T-helper 2 cell treated with Interferon-gamma antibody and Interleukin-4, amounts not matched to agents 5 μg/mL and 100 μg/mL, for 36 hours (primary cell): ENCODE data around the gene C16orf92.

Experiments
- DNase-seq: peaks from one replicate; pipeline ENCODE4 v3.0.0; 2021; ENCODE audit warnings: low spot score
- H3K27ac Mint-ChIP-seq: one replicate; pipeline ENCODE4 v1.8.0; 2021; ENCODE audit warnings: mild to moderate bottlenecking, mixed read lengths
- H3K27me3 Mint-ChIP-seq: one replicate; pipeline ENCODE4 v1.8.0; 2021; ENCODE audit warnings: low read depth, mixed read lengths
- H3K36me3 Mint-ChIP-seq: one replicate; pipeline ENCODE4 v1.8.0; 2021; ENCODE audit warnings: low read depth, mixed read lengths
- H3K4me1 Mint-ChIP-seq: one replicate; pipeline ENCODE4 v1.8.0; 2021; ENCODE audit warnings: low read depth, mixed read lengths
- H3K4me3 Mint-ChIP-seq: one replicate; pipeline ENCODE4 v1.8.0; 2022; ENCODE audit warnings: mild to moderate bottlenecking, moderate library complexity, mixed read lengths
- H3K9me3 Mint-ChIP-seq: one replicate; pipeline ENCODE4 v1.8.0; 2021; ENCODE audit warnings: mixed read lengths

Gene C16orf92

DNA sequence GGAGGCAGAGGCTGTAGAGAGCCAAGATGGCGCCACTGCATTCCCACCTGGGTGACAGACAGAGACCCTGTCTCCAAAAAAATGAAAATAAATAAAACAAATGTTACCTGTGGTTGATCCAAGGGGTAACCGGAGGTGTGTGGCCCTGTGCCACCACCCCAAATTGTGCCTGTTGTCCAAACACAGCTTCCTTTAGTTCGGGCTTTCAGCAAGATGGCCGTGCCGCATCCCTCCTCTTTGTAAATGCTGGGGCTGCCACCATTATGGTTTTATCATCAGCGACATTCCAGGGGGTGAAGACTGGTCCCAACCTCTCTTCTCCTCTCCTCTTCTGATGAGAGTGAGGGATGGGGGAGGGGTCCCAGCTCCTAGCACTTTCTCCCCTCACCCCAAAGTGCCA lies at the start of gene C16orf92:
Gene C16orf92 (plus strand): TSS at position 312 of the 400 bp plus-strand sequence. CDS start 143 bp downstream, outside the sequence.
- Mint-ChIP-seq H3K9me3 (no peaks in the 10 kb centered on the region), H3K4me3 (no peak within 1 kb of the TSS), H3K36me3 (no peaks in the 10 kb centered on the region), H3K27me3 (peaks cover 31% of the 10 kb centered on the region), H3K4me1 (peaks cover 7% of the 10 kb centered on the region), H3K27ac (no peak within 1 kb of the TSS)
- DNase-seq, result no peak

- H3K4me1 Mint-ChIP-seq, result peaks cover 28% of the 10 kb centered on the region
- H3K36me3 Mint-ChIP-seq, result peaks cover 30% of the 10 kb centered on the region
- H3K27ac Mint-ChIP-seq, result peak within 1 kb of the TSS; percentile 95
- H3K4me3 Mint-ChIP-seq, result peak within 1 kb of the TSS; percentile 98
- no peaks in the 10 kb centered on the region for H3K27me3 Mint-ChIP-seq
- peaks cover 9% of the 10 kb centered on the region for H3K9me3 Mint-ChIP-seq
- DNase-seq, result peak; percentile 99
Measured at GRCh38 chr16:29973384-29974246, 49.4 kb upstream of the C16orf92 start, which contains the start of gene TAOK2. Gene TAOK2 (plus strand): TSS chr16:29973868. CDS start chr16:29977773, 3,905 bp downstream.

GRCh38 chr16:29974291-29975133 lies 48.5 kb upstream of the C16orf92 start:
- H3K27ac Mint-ChIP-seq, result peak overlapping the region; percentile 84
- peaks cover 33% of the 10 kb centered on the region for H3K36me3 Mint-ChIP-seq
- H3K4me1 Mint-ChIP-seq, result peaks cover 28% of the 10 kb centered on the region
- no peaks in the 10 kb centered on the region for H3K27me3 Mint-ChIP-seq
- H3K9me3 Mint-ChIP-seq, result peaks cover 9% of the 10 kb centered on the region
- H3K4me3 Mint-ChIP-seq, result peak overlapping the region; percentile 98
- DNase-seq, result no peak

DNA sequence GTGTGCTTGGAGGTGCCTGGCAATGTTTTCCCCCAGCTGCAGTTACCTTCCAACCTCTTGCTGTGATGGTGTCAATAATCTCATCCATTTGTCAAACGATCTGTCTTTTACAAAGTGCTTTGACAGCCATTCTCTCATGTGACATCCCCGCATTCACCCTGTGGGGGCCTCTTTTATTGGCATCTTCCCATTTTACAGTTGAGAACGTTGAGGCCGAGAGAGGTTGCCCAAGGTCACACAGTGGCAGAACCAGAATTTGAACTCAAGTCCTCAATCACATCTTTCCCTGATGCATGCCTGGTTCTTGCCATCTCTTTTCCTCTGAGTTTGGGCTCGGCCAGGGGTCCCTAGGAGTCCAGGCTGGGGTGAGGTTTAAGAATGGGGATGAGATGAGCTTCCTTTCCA lies 47.9 kb upstream of the C16orf92 start:
- Mint-ChIP-seq H3K4me1 (peaks cover 28% of the 10 kb centered on the region), H3K4me3 (peak overlapping the region; percentile 98), H3K27ac (peak overlapping the region; percentile 84), H3K9me3 (peaks cover 9% of the 10 kb centered on the region), H3K27me3 (no peaks in the 10 kb centered on the region), H3K36me3 (peaks cover 34% of the 10 kb centered on the region)
- DNase-seq, result no peak

- peak overlapping the region; percentile 84 for H3K27ac Mint-ChIP-seq
- peaks cover 9% of the 10 kb centered on the region for H3K9me3 Mint-ChIP-seq
- H3K36me3 Mint-ChIP-seq, result peaks cover 39% of the 10 kb centered on the region
- H3K4me1 Mint-ChIP-seq, result peaks cover 28% of the 10 kb centered on the region
- H3K4me3 Mint-ChIP-seq, result peak overlapping the region; percentile 98
- no peak for DNase-seq
- H3K27me3 Mint-ChIP-seq, result no peaks in the 10 kb centered on the region
Measured at GRCh38 chr16:29975811-29976511, 47.0 kb upstream of the C16orf92 start.

DNA sequence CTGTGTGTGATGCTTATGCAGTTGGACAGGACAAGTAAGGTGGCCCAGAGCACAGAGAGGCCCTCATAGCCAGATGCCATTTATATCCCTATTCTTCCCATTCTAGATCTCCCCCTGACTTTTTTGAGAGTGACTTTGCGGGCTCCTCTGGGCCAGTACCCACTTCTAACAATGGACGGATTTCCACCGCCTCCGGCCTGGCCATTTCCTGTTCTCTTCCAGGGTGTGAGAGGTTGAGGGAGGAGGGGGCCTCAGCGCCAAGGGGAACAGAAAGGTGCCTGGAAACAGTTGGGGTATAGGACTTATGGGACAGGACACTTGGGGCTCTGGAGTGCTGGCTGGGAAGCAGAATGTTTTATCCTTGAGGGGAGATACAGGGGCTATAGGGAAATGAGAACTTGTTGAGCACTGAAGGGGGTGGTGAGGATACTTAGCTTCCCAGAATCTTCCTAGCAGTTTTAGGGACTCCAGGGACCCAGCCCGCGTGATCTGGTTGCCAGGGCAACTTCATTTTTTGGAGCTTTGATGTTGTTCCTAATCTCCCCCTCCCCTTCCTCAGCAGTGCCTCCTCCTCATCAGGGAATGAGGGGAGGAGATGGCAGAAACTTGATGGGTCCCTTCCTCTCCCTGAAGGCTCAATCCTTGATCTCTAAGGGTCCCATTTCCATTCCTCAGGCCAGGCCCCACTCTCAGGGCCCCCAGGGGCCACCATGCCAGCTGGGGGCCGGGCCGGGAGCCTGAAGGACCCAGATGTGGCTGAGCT lies 45.8 kb upstream of the C16orf92 start:
- no peaks in the 10 kb centered on the region for H3K27me3 Mint-ChIP-seq

DNA sequence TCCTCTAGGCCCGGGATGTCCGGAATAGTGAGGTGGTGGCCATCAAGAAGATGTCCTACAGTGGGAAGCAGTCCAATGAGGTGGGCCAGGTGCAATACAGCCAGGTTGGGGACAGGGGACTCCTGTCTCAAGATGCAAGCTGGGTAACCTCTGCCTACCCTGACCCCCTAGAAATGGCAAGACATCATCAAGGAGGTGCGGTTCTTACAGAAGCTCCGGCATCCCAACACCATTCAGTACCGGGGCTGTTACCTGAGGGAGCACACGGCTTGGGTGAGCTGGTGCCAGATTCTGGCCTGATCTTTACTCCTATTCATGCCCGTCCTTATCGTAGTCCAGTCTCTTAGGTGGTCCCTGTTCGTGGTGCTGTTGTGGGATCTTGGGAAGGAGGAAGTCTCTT lies 44.9 kb upstream of the C16orf92 start:
- Mint-ChIP-seq H3K4me3 (no peak overlapping the region), H3K9me3 (peaks cover 4% of the 10 kb centered on the region), H3K4me1 (peaks cover 24% of the 10 kb centered on the region), H3K27ac (no peak overlapping the region), H3K27me3 (no peaks in the 10 kb centered on the region), H3K36me3 (peaks cover 46% of the 10 kb centered on the region)
- DNase-seq, result no peak

More for the DNA sequence above, 45.8 kb upstream of the C16orf92 start:
- Mint-ChIP-seq H3K4me1 (peaks cover 28% of the 10 kb centered on the region), H3K27ac (no peak overlapping the region), H3K9me3 (peaks cover 9% of the 10 kb centered on the region), H3K36me3 (peaks cover 43% of the 10 kb centered on the region), H3K4me3 (peak overlapping the region; percentile 41)
- DNase-seq, result no peak

DNA sequence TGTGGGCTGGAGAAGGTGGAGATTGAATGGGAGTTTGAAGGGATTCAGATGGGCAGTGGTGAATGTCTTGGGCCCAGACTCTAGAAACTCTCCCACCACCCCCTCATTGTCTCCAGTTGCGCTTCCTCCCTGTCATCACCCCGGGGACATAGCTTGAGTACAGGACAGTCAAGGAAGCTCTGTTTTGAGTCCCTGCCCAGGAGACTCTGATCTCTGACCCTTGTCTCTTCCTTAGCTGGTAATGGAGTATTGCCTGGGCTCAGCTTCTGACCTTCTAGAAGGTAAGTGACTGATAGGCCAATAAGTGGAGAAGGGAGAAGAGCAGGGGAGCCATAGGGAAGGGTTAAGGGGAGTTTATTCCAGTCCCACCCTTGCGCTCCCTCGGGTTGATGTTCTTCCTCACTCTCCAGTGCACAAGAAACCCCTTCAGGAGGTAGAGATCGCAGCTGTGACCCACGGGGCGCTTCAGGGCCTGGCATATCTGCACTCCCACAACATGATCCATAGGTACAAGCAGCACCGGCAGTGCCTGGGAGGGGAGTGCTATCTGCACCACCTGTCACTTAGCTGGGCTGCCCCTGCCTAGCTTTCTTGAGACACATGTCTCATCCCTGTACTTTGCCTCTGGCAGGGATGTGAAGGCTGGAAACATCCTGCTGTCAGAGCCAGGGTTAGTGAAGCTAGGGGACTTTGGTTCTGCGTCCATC lies 44.3 kb upstream of the C16orf92 start:
- Mint-ChIP-seq H3K4me1 (peaks cover 20% of the 10 kb centered on the region), H3K36me3 (peaks cover 47% of the 10 kb centered on the region), H3K27me3 (no peaks in the 10 kb centered on the region), H3K27ac (no peak overlapping the region), H3K9me3 (no peaks in the 10 kb centered on the region), H3K4me3 (no peak overlapping the region)
- no peak for DNase-seq

DNA sequence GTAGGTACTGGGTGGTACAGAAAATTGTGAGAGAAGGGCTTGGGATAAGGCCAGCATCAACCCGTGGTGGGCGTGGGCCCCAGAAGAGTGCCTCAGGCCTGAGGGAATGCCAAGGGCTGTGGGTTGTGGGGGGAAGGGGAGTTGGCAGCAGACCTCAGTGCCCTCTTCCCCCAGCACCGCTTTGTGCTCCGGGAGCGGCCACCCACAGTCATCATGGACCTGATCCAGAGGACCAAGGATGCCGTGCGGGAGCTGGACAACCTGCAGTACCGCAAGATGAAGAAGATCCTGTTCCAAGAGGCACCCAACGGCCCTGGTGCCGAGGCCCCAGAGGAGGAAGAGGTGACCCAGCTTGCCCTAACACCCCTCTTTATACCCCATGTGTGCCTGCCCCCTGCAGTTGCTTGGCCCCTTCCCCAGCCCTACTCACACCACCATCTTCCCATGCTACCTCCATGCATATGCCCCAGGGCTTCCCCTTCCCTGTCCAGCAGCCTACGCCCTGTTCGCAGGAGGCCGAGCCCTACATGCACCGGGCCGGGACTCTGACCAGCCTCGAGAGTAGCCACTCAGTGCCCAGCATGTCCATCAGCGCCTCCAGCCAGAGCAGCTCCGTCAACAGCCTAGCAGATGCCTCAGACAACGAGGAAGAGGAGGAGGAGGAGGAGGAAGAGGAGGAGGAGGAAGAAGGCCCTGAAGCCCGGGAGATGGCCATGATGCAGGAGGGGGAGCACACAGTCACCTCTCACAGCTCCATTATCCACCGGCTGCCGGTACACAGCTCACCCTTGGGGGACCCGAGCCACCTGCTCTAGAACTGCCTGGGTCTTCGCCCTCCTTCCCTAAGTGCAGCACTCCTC lies 40.2 kb upstream of the C16orf92 start:
- DNase-seq, result no peak
- H3K4me3 Mint-ChIP-seq, result no peak overlapping the region
- no peaks in the 10 kb centered on the region for H3K9me3 Mint-ChIP-seq
- H3K36me3 Mint-ChIP-seq, result peaks cover 60% of the 10 kb centered on the region
- no peaks in the 10 kb centered on the region for H3K27me3 Mint-ChIP-seq
- no peaks in the 10 kb centered on the region for H3K4me1 Mint-ChIP-seq
- no peak overlapping the region for H3K27ac Mint-ChIP-seq

DNA sequence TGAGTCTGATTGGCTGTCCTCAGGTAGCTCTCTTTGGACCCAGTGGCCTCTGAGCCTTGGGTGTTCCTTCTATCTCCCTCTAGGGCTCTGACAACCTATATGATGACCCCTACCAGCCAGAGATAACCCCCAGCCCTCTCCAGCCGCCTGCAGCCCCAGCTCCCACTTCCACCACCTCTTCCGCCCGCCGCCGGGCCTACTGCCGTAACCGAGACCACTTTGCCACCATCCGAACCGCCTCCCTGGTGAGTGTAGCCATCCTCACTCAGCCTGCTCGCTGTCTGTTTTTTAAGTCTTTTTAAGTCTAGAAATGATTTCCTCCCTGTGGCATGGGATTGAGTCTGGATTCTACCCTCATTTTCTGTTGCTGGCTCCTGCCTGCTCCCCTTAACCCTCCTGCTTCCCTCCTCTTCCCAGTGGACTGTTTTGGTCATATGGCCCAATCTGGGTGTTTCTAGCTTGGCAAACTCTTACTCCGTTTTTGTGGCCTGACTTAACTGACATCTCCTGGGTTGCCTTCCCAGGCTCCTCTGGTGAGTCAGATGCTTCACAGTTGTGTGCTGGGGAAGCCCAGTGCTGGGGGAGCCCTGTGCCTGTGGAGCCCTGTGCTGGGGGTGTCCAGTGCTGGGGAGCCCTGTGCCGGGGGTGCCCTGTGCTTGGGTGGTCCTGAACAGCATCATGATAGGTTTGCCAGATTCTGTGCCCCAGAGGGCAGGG lies 39.4 kb upstream of the C16orf92 start:
- peak overlapping the region; percentile 34 for H3K27ac Mint-ChIP-seq
- H3K9me3 Mint-ChIP-seq, result no peaks in the 10 kb centered on the region
- H3K4me3 Mint-ChIP-seq, result no peak overlapping the region
- peaks cover 63% of the 10 kb centered on the region for H3K36me3 Mint-ChIP-seq
- no peaks in the 10 kb centered on the region for H3K27me3 Mint-ChIP-seq
- no peak for DNase-seq
- no peaks in the 10 kb centered on the region for H3K4me1 Mint-ChIP-seq

DNA sequence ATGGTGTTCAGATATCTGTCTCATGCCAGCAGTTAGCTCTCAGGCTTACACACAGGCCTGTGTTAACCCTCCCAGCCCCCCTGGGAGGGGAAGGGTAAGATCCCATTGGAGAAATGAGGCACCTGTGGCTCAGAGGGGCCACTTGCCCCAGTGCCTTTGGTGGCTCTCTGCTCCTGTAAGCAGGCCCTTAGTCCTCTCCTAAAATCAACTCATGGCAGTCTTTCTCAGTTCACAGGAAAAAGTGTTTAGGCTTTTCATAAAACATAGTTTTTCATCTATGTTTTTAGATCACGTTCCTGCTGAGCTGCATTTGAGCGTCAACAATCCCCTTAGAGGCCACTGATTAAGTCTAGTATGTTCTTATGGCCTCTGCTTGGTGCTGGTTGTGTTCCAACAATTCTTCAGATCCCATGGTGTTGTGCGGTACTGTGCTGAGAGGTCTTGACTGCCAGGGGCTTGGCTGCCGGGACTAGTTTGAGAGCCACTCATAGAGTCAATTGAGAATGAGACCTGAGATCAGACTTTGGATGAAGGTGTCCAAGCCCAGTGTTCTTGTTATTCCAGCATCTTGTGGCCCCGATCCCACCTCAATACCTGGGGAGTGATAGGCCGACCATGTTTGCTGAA lies 38.7 kb upstream of the C16orf92 start:
- H3K9me3 Mint-ChIP-seq, result no peaks in the 10 kb centered on the region
- no peak overlapping the region for H3K27ac Mint-ChIP-seq
- no peaks in the 10 kb centered on the region for H3K27me3 Mint-ChIP-seq
- H3K4me1 Mint-ChIP-seq, result peaks cover 3% of the 10 kb centered on the region
- peaks cover 61% of the 10 kb centered on the region for H3K36me3 Mint-ChIP-seq
- H3K4me3 Mint-ChIP-seq, result no peak overlapping the region
- no peak for DNase-seq
